GM19463 (cell line): ENCODE results near the gene DAZAP2.
"Not testable (repeated sequence)": the region's sequence is repeated elsewhere in the genome, so short reads cannot be mapped to it uniquely, and the experiment has no call there.

Experiments used
- ATAC-seq: cut with Tn5 transposase; IDR thresholded peaks from one replicate; pipeline ENCODE4 v1.9.1; 2021; ENCODE audit warnings: mild to moderate bottlenecking, moderate library complexity; ENCODE audit not compliant: unreplicated experiment

The DAZAP2 gene

GRCh38 chr12:51216642-51217041, 22.0 kb upstream of the DAZAP2 start:
- no peak for ATAC-seq

GRCh38 chr12:51217133-51217967, 21.3 kb upstream of the DAZAP2 start:
- peak; percentile 47 for ATAC-seq

- peak; percentile 81 for ATAC-seq
Measured at GRCh38 chr12:51217968-51218606, 20.5 kb upstream of the DAZAP2 start, which contains the start of gene POU6F1. TSS of gene POU6F1 (minus strand) at chr12:51218062. CDS start at chr12:51206836, 11,226 bp downstream.

- ATAC-seq = no peak
Measured at GRCh38 chr12:51218607-51219161, 19.9 kb upstream of the DAZAP2 start.

- ATAC-seq = no peak
Measured at GRCh38 chr12:51219322-51219721, 19.3 kb upstream of the DAZAP2 start.

- ATAC-seq = not testable (repeated sequence)
Measured at GRCh38 chr12:51219857-51220256, 18.8 kb upstream of the DAZAP2 start.

- ATAC-seq = no peak
Measured at GRCh38 chr12:51222461-51222860, 16.2 kb upstream of the DAZAP2 start.

- ATAC-seq = no peak
Measured at GRCh38 chr12:51224625-51225024, 14.0 kb upstream of the DAZAP2 start.

GRCh38 chr12:51225234-51225633, 13.4 kb upstream of the DAZAP2 start:
- no peak for ATAC-seq

GRCh38 chr12:51225771-51226170, 12.9 kb upstream of the DAZAP2 start:
- no peak for ATAC-seq

GRCh38 chr12:51227112-51227511, 11.5 kb upstream of the DAZAP2 start:
- not testable (repeated sequence) for ATAC-seq

- no peak for ATAC-seq
Measured at GRCh38 chr12:51227962-51228361, 10.7 kb upstream of the DAZAP2 start.

- ATAC-seq = no peak
Measured at GRCh38 chr12:51229116-51229809, 9.4 kb upstream of the DAZAP2 start.

GRCh38 chr12:51232642-51233041, 6.0 kb upstream of the DAZAP2 start:
- ATAC-seq = no peak

- ATAC-seq = no peak
Measured at GRCh38 chr12:51234530-51234929, 4.1 kb upstream of the DAZAP2 start.

GRCh38 chr12:51238037-51238509, 553 bp upstream of the DAZAP2 start:
- no peak for ATAC-seq

- no peak for ATAC-seq
Measured at GRCh38 chr12:51240971-51241370, 2.3 kb downstream of the DAZAP2 start.

GRCh38 chr12:51242120-51242519, 3.5 kb downstream of the DAZAP2 start:
- no peak for ATAC-seq

GRCh38 chr12:51242876-51243275, 4.2 kb downstream of the DAZAP2 start:
- ATAC-seq = no peak

GRCh38 chr12:51244269-51244668, 5.6 kb downstream of the DAZAP2 start:
- no peak for ATAC-seq
